Endothelial cell of umbilical vein (primary cell): Measurements from ENCODE around the gene TIMM9. TPM values are rescaled to one million over a fixed set of nuclear protein-coding genes. Genes with fewer than 3 reads are reported as not detected.

Source experiments
- BruUV-seq: library from RNA; stranded (reverse); fragments of 400-500 nt; replicated peaks from 2 replicates; lab custom pipeline; 2021; lab: Mats Ljungman, UMichigan
- CTCF ChIA-PET: fragments of 300-600, 350-600 bp; sonication (Branson Sonifier 250); formaldehyde crosslinking; loops from one replicate; lab custom pipeline; 2021; ENCODE audit warnings: antibody characterized with exemption, inconsistent platforms; lab: Charles Lee
- POLR2A ChIA-PET: fragments of 300-600, 350-600 bp; sonication (Branson Sonifier 250); formaldehyde crosslinking; loops from one replicate; lab custom pipeline; 2021; ENCODE audit warnings: antibody characterized with exemption, inconsistent platforms; lab: Charles Lee
- DNase-seq: peaks from one replicate; pipeline ENCODE4 v3.0.0-alpha.2; 2011; ENCODE audit warnings: low read depth, low spot score
- FAIRE-seq: peaks from 2 replicates; lab custom pipeline; 2011; peaks lifted over from hg19 to GRCh38; lab: Jason Lieb, UNC
- H2AFZ ChIP-seq: 2 replicates; pipeline ENCODE4 v1.6.0; 2012; ENCODE audit warnings: low read depth, low read length, control low read depth, inconsistent platforms
- H3K27ac ChIP-seq: 2 replicates; pipeline ENCODE4 v1.5.1; 2011; ENCODE audit warnings: low read depth, mild to moderate bottlenecking, control low read depth, low read length, moderate library complexity; ENCODE audit not compliant: insufficient read depth
- H3K27me3 ChIP-seq, 2 experiments: 2 replicates each; pipeline versions ENCODE4 v1.6.0 to v1.6.1; 2011; ENCODE audit warnings: low read length in 2 of 2, mixed read lengths in 1 of 2; ENCODE audit not compliant: control insufficient read depth in 2 of 2, insufficient read depth in 2 of 2
- H3K36me3 ChIP-seq, 2 experiments: 2 replicates in 1 of 2; 3 replicates in 1 of 2; pipeline ENCODE4 v1.5.1; 2011; ENCODE audit warnings: low read length in 2 of 2, mild to moderate bottlenecking in 1 of 2, moderate library complexity in 1 of 2; ENCODE audit not compliant: control insufficient read depth in 2 of 2, insufficient read depth in 2 of 2; ENCODE audit errors: extremely low read depth in 1 of 2
- H3K4me1 ChIP-seq: 3 replicates; pipeline ENCODE4 v1.5.1; 2011; ENCODE audit warnings: mild to moderate bottlenecking, low read length; ENCODE audit not compliant: control insufficient read depth, insufficient read depth; ENCODE audit errors: extremely low read depth
- H3K4me2 ChIP-seq: 2 replicates; pipeline ENCODE4 v1.6.1; 2011; ENCODE audit warnings: low read length, control low read depth, mixed read lengths; ENCODE audit not compliant: insufficient read depth
- H3K4me3 ChIP-seq, 3 experiments: fragments of 200-600 bp in 1 of 3; sonication (generic), shearing (Covaris generic) in 1 of 3; replicated peaks in 1 of 3; 2 replicates each; pipeline ENCODE4 v1.5.1; 2011 to 2016; ENCODE audit warnings: control low read depth in 3 of 3, low read length in 3 of 3, mild to moderate bottlenecking in 2 of 3, inconsistent platforms in 1 of 3, low read depth in 1 of 3, moderate library complexity in 1 of 3; ENCODE audit not compliant: insufficient read depth in 1 of 3
- H3K79me2 ChIP-seq: 2 replicates; pipeline ENCODE4 v1.6.0; 2012; ENCODE audit warnings: low read length, inconsistent platforms; ENCODE audit not compliant: control insufficient read depth, insufficient read depth
- H3K9ac ChIP-seq: replicated peaks from 2 replicates; pipeline ENCODE3; 2011; ENCODE audit warnings: low read length, control low read depth; ENCODE audit not compliant: insufficient read depth; ENCODE audit errors: extremely low read depth
- H3K9me1 ChIP-seq: replicated peaks from 3 replicates; pipeline ENCODE4 v1.6.0; 2011; ENCODE audit warnings: mild to moderate bottlenecking, low read length; ENCODE audit not compliant: control insufficient read depth, insufficient read depth; ENCODE audit errors: extremely low read depth
- H3K9me3 ChIP-seq: replicated peaks from 2 replicates; pipeline ENCODE4 v1.5.1; 2012; ENCODE audit warnings: low read length, inconsistent platforms; ENCODE audit not compliant: control insufficient read depth, insufficient read depth
- H4K20me1 ChIP-seq: replicated peaks from 2 replicates; pipeline ENCODE3; 2011; ENCODE audit warnings: mild to moderate bottlenecking, low read length; ENCODE audit not compliant: control insufficient read depth, insufficient read depth; ENCODE audit errors: extremely low read depth
- EZH2 ChIP-seq: IDR thresholded peaks from 2 replicates; pipeline ENCODE4 v1.6.1; 2012; ENCODE audit warnings: borderline replicate concordance, low read depth, mild to moderate bottlenecking, moderate library complexity, low read length, inconsistent platforms; ENCODE audit not compliant: severe bottlenecking
- POLR2A ChIP-seq: IDR thresholded peaks from 2 replicates; pipeline ENCODE4 v1.6.1; 2012; ENCODE audit warnings: low read depth, mild to moderate bottlenecking, control low read depth, low read length
- POLR2AphosphoS5 ChIP-seq: IDR thresholded peaks from 2 replicates; pipeline ENCODE4 v1.6.1; 2012; ENCODE audit warnings: low read depth, mild to moderate bottlenecking, control low read depth, low read length, moderate library complexity; ENCODE audit not compliant: insufficient read depth
- dilution Hi-C: fragments of 300-500 bp; cut with MboI; formaldehyde crosslinking; loops from one replicate; pipeline ENCODE4 v1.15.0; 2019; ENCODE audit warnings: low sequenced_read_pairs; ENCODE audit not compliant: extremely low pct_ligation_motif_present
- intact Hi-C: fragments of 100-400 bp; cut with micrococcal nuclease; formaldehyde crosslinking; loops from one replicate; pipeline ENCODE4 v1.10.0; 2022
- polyA plus RNA-seq, 4 experiments: library from polyadenylated mRNA; depleted of rRNA in 3 of 4; stranded (reverse) in 3 of 4; unstranded in 1 of 4; fragments of >200 nt; gene quantifications; 2 replicates each; pipeline versions ENCODE4 v1.2.1 to v1.2.3, GENCODE V29; 2011 to 2012; ENCODE audit warnings: missing spikeins in 1 of 4
- total RNA-seq: library from RNA; stranded (reverse); gene quantifications from 2 replicates; pipeline ENCODE4 v1.2.3, GENCODE V29; 2021
- TF ChIP-seq, protein P1 (sequence below), 2 donors: IDR thresholded peaks; 1 replicate in 1 of 2; 2 replicates in 1 of 2; pipeline ENCODE4 v1.5.1; 2011; ENCODE audit warnings: low read length in 2 of 2, mild to moderate bottlenecking in 2 of 2, moderate library complexity in 2 of 2, control low read depth in 1 of 2, inconsistent platforms in 1 of 2, low read depth in 1 of 2; ENCODE audit not compliant: insufficient read depth in 1 of 2; ENCODE audit errors: extremely low read depth in 1 of 2

TIMM9 gene
- total and polyA plus RNA-seq, 2 donors (not counting 3 experiments of a cell fraction or from before 2014, with no cell fraction given), result 20.2 to 38.0 TPM

DNA sequence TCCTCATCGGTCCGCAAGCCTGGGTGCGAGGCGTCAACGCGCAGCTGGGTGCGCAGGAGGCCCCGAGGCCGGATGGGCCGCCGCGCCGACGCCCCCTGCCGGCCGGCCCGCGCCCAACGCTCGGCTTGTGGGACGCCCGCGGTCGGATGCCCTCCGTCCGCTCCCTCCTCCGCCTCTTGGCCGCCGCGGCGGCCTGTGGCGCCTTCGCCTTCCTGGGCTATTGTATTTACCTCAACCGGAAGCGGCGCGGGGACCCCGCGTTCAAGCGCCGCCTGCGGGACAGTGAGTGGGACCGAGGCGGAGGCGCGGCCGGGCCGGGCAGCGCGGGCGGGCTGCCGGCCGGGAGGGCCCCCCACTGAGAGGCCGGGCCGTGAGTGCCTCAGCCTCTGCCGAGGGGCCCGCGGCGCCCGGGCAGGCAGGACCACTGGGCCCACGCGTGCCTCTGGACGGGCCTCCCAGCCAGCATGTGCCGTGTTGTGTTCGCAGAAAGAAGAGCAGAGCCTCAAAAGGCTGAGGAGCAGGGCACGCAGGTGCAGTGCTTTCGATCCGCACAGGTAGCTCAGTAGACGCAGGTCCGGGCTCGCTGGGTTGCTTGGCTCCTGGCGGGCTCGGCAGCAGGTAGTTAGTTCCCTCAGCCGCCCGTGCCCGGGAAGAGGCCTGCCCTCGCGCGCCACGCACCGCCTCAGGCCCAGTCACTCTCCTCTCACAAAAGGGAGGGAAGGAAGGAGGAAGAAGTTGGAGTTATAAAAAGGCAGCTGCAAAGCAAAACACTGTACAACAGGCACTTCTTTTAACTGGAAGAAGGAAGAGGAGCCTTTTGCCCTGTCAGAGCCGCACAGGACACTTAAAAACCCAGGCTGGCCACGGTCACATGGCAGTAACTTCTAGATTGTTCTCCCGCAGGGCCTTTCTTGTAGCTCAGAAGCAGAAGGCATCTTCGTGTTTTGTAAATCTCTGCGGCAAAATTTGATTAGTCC, 31.2 kb downstream of the TIMM9 start, which contains the start of gene TOMM20L:
TOMM20L (plus strand) TSS at position 119 of the 977 bp plus-strand sequence; CDS start at position 147, 28 bp downstream.
- FAIRE-seq, result peak; percentile 75

More for the DNA sequence above, 31.2 kb downstream of the TIMM9 start, which contains the start of gene TOMM20L:
- ChIA-PET POLR2A (no interaction called here), CTCF (interaction anchor here (0.7 to 2.7 kb wide), 13 partner anchors 10 to 288 kb away, joined by 3 to 10 read pairs (median 3); partner anchors contain the start of genes ARID4A, KIAA0586 and TIMM9)
- DNase-seq, result peak; percentile 68
- no peaks in the 10 kb centered on the region for H3K36me3 ChIP-seq
- no peaks in the 10 kb centered on the region for H4K20me1 ChIP-seq
- dilution Hi-C loops, result no loop called here
- TF ChIP-seq EZH2, result no peak
- TF ChIP-seq, protein P1, sequence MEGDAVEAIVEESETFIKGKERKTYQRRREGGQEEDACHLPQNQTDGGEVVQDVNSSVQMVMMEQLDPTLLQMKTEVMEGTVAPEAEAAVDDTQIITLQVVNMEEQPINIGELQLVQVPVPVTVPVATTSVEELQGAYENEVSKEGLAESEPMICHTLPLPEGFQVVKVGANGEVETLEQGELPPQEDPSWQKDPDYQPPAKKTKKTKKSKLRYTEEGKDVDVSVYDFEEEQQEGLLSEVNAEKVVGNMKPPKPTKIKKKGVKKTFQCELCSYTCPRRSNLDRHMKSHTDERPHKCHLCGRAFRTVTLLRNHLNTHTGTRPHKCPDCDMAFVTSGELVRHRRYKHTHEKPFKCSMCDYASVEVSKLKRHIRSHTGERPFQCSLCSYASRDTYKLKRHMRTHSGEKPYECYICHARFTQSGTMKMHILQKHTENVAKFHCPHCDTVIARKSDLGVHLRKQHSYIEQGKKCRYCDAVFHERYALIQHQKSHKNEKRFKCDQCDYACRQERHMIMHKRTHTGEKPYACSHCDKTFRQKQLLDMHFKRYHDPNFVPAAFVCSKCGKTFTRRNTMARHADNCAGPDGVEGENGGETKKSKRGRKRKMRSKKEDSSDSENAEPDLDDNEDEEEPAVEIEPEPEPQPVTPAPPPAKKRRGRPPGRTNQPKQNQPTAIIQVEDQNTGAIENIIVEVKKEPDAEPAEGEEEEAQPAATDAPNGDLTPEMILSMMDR (IDR thresholded peaks at IDR 0.05; ENCODE audit: extremely low read depth in 1 of 2, insufficient read depth in 1 of 2, low read depth in 1 of 2, low read length in 2 of 2), result peak; percentile 58 to 97
- peak; percentile 54 for TF ChIP-seq POLR2A
- peak; percentile 81 for TF ChIP-seq POLR2AphosphoS5
- H3K9ac ChIP-seq, result peak within 1 kb of the TSS; percentile 70
- H2AFZ ChIP-seq, result peak within 1 kb of the TSS; percentile 96
- no peaks in the 10 kb centered on the region for H3K9me3 ChIP-seq
- peak within 1 kb of the TSS; percentile 40 for H3K27ac ChIP-seq
- H3K4me2 ChIP-seq, result peak within 1 kb of the TSS; percentile 75
- H3K4me3 ChIP-seq, result peak within 1 kb of the TSS; percentile 1 to 52 (median 51)
- peaks cover 10% of the 10 kb centered on the region for H3K4me1 ChIP-seq
- no peaks in the 10 kb centered on the region for H3K9me1 ChIP-seq
- intact Hi-C loops, result loop anchor here (1.0 to 2.0 kb wide), 3 partner anchors 31 to 288 kb away; partner anchors contain the start of genes ARID4A, KIAA0586 and TIMM9
- no peaks in the 10 kb centered on the region for H3K27me3 ChIP-seq
- no peaks in the 10 kb centered on the region for H3K79me2 ChIP-seq
- BruUV-seq, result TSS peak; percentile 24
